Heart left ventricle (tissue), 13 donors: ENCODE data around the gene TRMT11.

Source experiments
- CTCF ChIP-seq, 12 donors: fragments of 200-600 bp; sonication (generic) in 4 of 12; IDR thresholded peaks; one replicate each; pipeline versions ENCODE4 v1.5.0 to v1.8.0; 2018 to 2022; ENCODE audit warnings: antibody characterized with exemption in 12 of 12, mild to moderate bottlenecking in 5 of 12
- POLR2A ChIP-seq, 2 donors: fragments of 450-650 bp; IDR thresholded peaks; one replicate each; pipeline ENCODE4 v1.6.1; 2017; ENCODE audit warnings: antibody characterized with exemption in 2 of 2, mild to moderate bottlenecking in 2 of 2, moderate library complexity in 2 of 2
- donor health status: ischemic (EF 13 %, LVEDD 7.1; RV severe dilation, severe dysfunction).
- donor health status: DM: no; HTN: yes; CAD: no.
- donor health status: DM: no; HTN: no; CAD: no.
- donor health status: ischemic (EF 25% LVEDD 6.9; RV normal size, moderate dysfunction).
- donor health status: ischemic (EF 25% LVEDD 5.7; RV mildly dilated, moderate dysfunction).
- donor health status: ischemic (EF 35%, LVEDD 5.7; RV mildly dilated, moderate dysfunction).
- donor health status: nonischemic (EF 11% LVEDD 7.7; RV severe dilation, severe dysfunction).
- donor health status: DM: yes; HTN: yes; CAD: no.
- donor health status: PGD.
- donor health status: ischemic (EF 29% LVEDD 5.4; RV normal size, mild dysfunction).
- donor health status: nonischemic (EF 23%, LVEDD 6.1; RV moderate dilation, normal function).

GRCh38 chr6:125961117-125961516, 25.2 kb upstream of the TRMT11 start:
- TF ChIP-seq CTCF (IDR thresholded peaks at IDR 0.05), result no peak
- TF ChIP-seq POLR2A (IDR thresholded peaks at IDR 0.05), result no peak
